ENCODE data around the gene NCOR1.

DNA sequence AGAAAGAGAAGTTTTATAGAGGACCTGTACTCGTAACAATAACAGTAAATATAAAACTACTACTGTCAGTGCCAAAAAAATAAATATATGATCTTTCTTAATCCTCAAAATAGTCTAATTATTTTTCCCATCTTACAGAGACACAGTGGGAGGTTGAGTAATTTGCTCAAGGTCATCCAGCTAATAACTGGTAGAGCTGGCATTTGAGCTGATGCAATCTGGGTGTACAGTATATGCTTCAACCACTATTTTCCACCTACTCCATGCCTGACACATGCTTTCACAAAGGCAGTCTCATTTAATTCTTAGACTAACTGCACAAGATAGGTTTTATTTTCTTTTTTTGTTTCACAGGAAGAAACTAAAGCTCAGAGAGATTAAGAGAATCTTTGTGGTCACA lies 35.3 kb upstream of the NCOR1 start:
- no peak for TF ChIP-seq POLR2A (IDR thresholded peaks at IDR 0.05)
- TF ChIP-seq CTCF (IDR thresholded peaks at IDR 0.05), result no peak
